ENCODE data around the gene CLCN5.

DNA sequence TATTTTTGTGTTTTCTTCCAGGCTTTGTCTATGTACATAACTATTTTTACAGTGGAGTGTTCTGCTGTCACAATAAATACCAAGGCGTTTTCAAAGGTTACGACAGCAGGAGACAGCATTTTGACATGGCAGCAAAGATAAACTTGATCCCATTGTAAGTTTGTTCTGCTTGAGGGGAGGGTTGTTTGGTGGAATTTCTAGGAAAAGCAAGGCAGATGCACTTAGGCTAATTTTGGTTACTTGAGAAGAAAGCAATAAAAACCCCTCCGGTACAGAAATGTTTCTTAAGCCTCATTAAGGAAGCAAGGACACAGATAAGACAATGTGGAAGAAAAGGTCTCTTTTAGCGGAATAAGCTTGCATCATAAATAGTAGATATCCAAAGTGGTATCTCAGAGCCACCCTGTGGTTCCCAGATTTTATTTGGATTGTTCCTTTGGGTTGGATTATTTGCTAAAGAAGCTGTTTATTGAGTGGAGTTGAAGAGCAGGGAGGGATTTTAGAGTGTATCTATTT lies 54.3 kb downstream of the CLCN5 start:
- TF ChIP-seq, protein P1, sequence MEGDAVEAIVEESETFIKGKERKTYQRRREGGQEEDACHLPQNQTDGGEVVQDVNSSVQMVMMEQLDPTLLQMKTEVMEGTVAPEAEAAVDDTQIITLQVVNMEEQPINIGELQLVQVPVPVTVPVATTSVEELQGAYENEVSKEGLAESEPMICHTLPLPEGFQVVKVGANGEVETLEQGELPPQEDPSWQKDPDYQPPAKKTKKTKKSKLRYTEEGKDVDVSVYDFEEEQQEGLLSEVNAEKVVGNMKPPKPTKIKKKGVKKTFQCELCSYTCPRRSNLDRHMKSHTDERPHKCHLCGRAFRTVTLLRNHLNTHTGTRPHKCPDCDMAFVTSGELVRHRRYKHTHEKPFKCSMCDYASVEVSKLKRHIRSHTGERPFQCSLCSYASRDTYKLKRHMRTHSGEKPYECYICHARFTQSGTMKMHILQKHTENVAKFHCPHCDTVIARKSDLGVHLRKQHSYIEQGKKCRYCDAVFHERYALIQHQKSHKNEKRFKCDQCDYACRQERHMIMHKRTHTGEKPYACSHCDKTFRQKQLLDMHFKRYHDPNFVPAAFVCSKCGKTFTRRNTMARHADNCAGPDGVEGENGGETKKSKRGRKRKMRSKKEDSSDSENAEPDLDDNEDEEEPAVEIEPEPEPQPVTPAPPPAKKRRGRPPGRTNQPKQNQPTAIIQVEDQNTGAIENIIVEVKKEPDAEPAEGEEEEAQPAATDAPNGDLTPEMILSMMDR (IDR thresholded peaks at IDR 0.05; ENCODE audit: poor library complexity), result no peak
- TF ChIP-seq EZH2 (IDR thresholded peaks at IDR 0.05; ENCODE audit: borderline replicate concordance) (no peak), EZH2phosphoT487 (IDR thresholded peaks at IDR 0.05; ENCODE audit: low read depth, severe bottlenecking, unreplicated experiment) (no peak)
